Trophoblast cell (in vitro differentiated cells and primary cell): ENCODE results near the gene PCNT.

ENCODE experiments used
- DNase-seq, 2 donors: peaks; one replicate each; pipeline ENCODE4 v3.0.0-alpha.2; 2016
- H2AFZ ChIP-seq: 2 replicates; pipeline ENCODE4 v1.6.1; 2013; ENCODE audit warnings: low read length, moderate library complexity, mild to moderate bottlenecking; ENCODE audit not compliant: insufficient read depth, poor library complexity
- H2AK5ac ChIP-seq: 2 replicates; pipeline ENCODE4 v1.6.1; 2013; ENCODE audit warnings: mild to moderate bottlenecking, low read length
- H2BK120ac ChIP-seq: 2 replicates; pipeline ENCODE4 v1.6.1; 2013; ENCODE audit warnings: low read length, mild to moderate bottlenecking, moderate library complexity; ENCODE audit not compliant: insufficient read depth, poor library complexity
- H2BK12ac ChIP-seq: 2 replicates; pipeline ENCODE4 v1.6.1; 2013; ENCODE audit warnings: mild to moderate bottlenecking, low read length, moderate library complexity
- H2BK5ac ChIP-seq: 2 replicates; pipeline ENCODE4 v1.6.1; 2013; ENCODE audit warnings: low read length, low read depth, moderate library complexity, mild to moderate bottlenecking; ENCODE audit not compliant: poor library complexity
- H3K14ac ChIP-seq: 2 replicates; pipeline ENCODE4 v1.6.1; 2013; ENCODE audit warnings: mild to moderate bottlenecking, low read length
- H3K18ac ChIP-seq: 2 replicates; pipeline ENCODE4 v1.6.1; 2013; ENCODE audit warnings: mild to moderate bottlenecking, low read length
- H3K23ac ChIP-seq: 2 replicates; pipeline ENCODE4 v1.6.1; 2013; ENCODE audit warnings: low read length
- H3K27ac ChIP-seq: 2 replicates; pipeline ENCODE4 v1.5.1; 2013; ENCODE audit warnings: low read depth, mild to moderate bottlenecking, inconsistent platforms, low read length, moderate library complexity
- H3K27me3 ChIP-seq: 2 replicates; pipeline ENCODE4 v1.6.1; 2013; ENCODE audit warnings: inconsistent platforms, mild to moderate bottlenecking, low read length, moderate library complexity; ENCODE audit not compliant: insufficient read depth
- H3K36me3 ChIP-seq, 2 experiments: 1 replicate in 1 of 2; 2 replicates in 1 of 2; pipeline ENCODE4 v1.6.1; 2013; ENCODE audit warnings: low read length in 2 of 2, mild to moderate bottlenecking in 2 of 2, moderate library complexity in 1 of 2; ENCODE audit not compliant: insufficient read depth in 2 of 2, control insufficient read depth in 1 of 2
- H3K4ac ChIP-seq: 2 replicates; pipeline ENCODE4 v1.6.1; 2013; ENCODE audit warnings: low read depth, mild to moderate bottlenecking, low read length, moderate library complexity
- H3K4me1 ChIP-seq, 2 experiments: 1 replicate in 1 of 2; 2 replicates in 1 of 2; pipeline ENCODE4 v1.6.1; 2013; ENCODE audit warnings: low read length in 2 of 2, mild to moderate bottlenecking in 2 of 2, moderate library complexity in 1 of 2; ENCODE audit not compliant: insufficient read depth in 2 of 2, control insufficient read depth in 1 of 2
- H3K4me2 ChIP-seq: 2 replicates; pipeline ENCODE4 v1.6.1; 2013; ENCODE audit warnings: inconsistent platforms, mild to moderate bottlenecking, low read length, moderate library complexity
- H3K4me3 ChIP-seq: 2 replicates; pipeline ENCODE4 v1.5.1; 2013; ENCODE audit warnings: mild to moderate bottlenecking, low read depth, low read length, inconsistent platforms
- H3K79me1 ChIP-seq: one replicate; pipeline ENCODE4 v1.6.1; 2013; ENCODE audit warnings: low read length
- H3K79me2 ChIP-seq: 2 replicates; pipeline ENCODE4 v1.6.1; 2013; ENCODE audit warnings: low read length, mild to moderate bottlenecking; ENCODE audit not compliant: control insufficient read depth, insufficient read depth, poor library complexity
- H3K9ac ChIP-seq: 2 replicates; pipeline ENCODE4 v1.6.1; 2013; ENCODE audit warnings: mild to moderate bottlenecking, low read length
- H3K9me3 ChIP-seq: 2 replicates; pipeline ENCODE4 v1.6.1; 2013; ENCODE audit warnings: low read depth, mild to moderate bottlenecking, control low read depth, inconsistent platforms, low read length; ENCODE audit not compliant: insufficient read depth
- H4K12ac ChIP-seq: 2 replicates; pipeline ENCODE4 v1.6.1; 2013; ENCODE audit warnings: low read depth, mild to moderate bottlenecking, low read length, moderate library complexity
- H4K8ac ChIP-seq: 2 replicates; pipeline ENCODE4 v1.6.1; 2013; ENCODE audit warnings: low read depth, mild to moderate bottlenecking, low read length, moderate library complexity
- H4K91ac ChIP-seq: one replicate; pipeline ENCODE4 v1.6.1; 2013; ENCODE audit warnings: low read depth, mild to moderate bottlenecking, low read length, moderate library complexity
- WGBS: extraction: QIAGEN DNeasy Blood & Tissue Kit; methylation state at CpG from one replicate; pipeline ENCODE4 v1.1.7; 2013; ENCODE audit warnings: missing lambda C conversion rate; ENCODE audit not compliant: insufficient read length, insufficient coverage; ENCODE audit errors: extremely low coverage; 5-methylcytosine and 5-hydroxymethylcytosine counted together

PCNT gene

GRCh38 chr21:46379105-46379504 is 55.1 kb downstream of the PCNT start:
- Histone ChIP-seq H3K79me2 (peaks cover 2% of the 10 kb centered on the region), H3K27me3 (no peaks in the 10 kb centered on the region), H3K79me1 (no peaks in the 10 kb centered on the region), H3K4me2 (no peak overlapping the region), H3K4me3 (peak overlapping the region; percentile 37), H2AK5ac (no peak overlapping the region), H4K12ac (no peak overlapping the region), H3K36me3 (peaks cover 17 to 27% of the 10 kb centered on the region in 2 experiments), H2BK5ac (no peak overlapping the region), H3K4me1 (peaks cover 2 to 3% of the 10 kb centered on the region in 2 experiments), H3K9me3 (peaks cover 6% of the 10 kb centered on the region), H4K8ac (no peak overlapping the region), H3K18ac (peak overlapping the region; percentile 9), H3K27ac (no peak overlapping the region), H4K91ac (no peak overlapping the region), H3K4ac (peak overlapping the region; percentile 2), H2AFZ (no peak overlapping the region), H2BK12ac (no peak overlapping the region), H3K14ac (no peak overlapping the region), H3K9ac (no peak overlapping the region), H3K23ac (no peak overlapping the region), H2BK120ac (no peak overlapping the region)
- no peak for DNase-seq
- no CpG with 5 or more reads among the region's 19 CpGs for WGBS

GRCh38 chr21:46379691-46380090 is 55.7 kb downstream of the PCNT start:
- Histone ChIP-seq H3K18ac (no peak overlapping the region), H3K79me1 (no peaks in the 10 kb centered on the region), H3K23ac (no peak overlapping the region), H3K79me2 (peaks cover 2% of the 10 kb centered on the region), H3K4me1 (peaks cover 2 to 3% of the 10 kb centered on the region in 2 experiments), H3K9me3 (peaks cover 10% of the 10 kb centered on the region), H2AFZ (no peak overlapping the region), H3K36me3 (peaks cover 23 to 29% of the 10 kb centered on the region in 2 experiments), H3K9ac (no peak overlapping the region), H4K8ac (no peak overlapping the region), H2BK120ac (no peak overlapping the region), H4K12ac (no peak overlapping the region), H3K27ac (no peak overlapping the region), H3K27me3 (no peaks in the 10 kb centered on the region), H2BK12ac (no peak overlapping the region), H2AK5ac (no peak overlapping the region), H2BK5ac (no peak overlapping the region), H3K4me3 (no peak overlapping the region), H3K4me2 (no peak overlapping the region), H3K4ac (peak overlapping the region; percentile 30), H3K14ac (no peak overlapping the region), H4K91ac (no peak overlapping the region)
- WGBS = no CpG with 5 or more reads among the region's 9 CpGs
- no peak for DNase-seq

- Histone ChIP-seq H3K4me1 (peaks cover 2 to 3% of the 10 kb centered on the region in 2 experiments), H2BK5ac (no peak overlapping the region), H3K9me3 (peaks cover 11% of the 10 kb centered on the region), H4K12ac (no peak overlapping the region), H3K18ac (no peak overlapping the region), H3K36me3 (peaks cover 27 to 34% of the 10 kb centered on the region in 2 experiments), H3K27ac (no peak overlapping the region), H2BK12ac (no peak overlapping the region), H4K91ac (no peak overlapping the region), H3K79me2 (peaks cover 2% of the 10 kb centered on the region), H3K9ac (no peak overlapping the region), H3K27me3 (no peaks in the 10 kb centered on the region), H3K4me2 (no peak overlapping the region), H3K4me3 (no peak overlapping the region), H2AK5ac (no peak overlapping the region), H2AFZ (no peak overlapping the region), H4K8ac (no peak overlapping the region), H3K4ac (no peak overlapping the region), H3K23ac (no peak overlapping the region), H3K14ac (no peak overlapping the region), H2BK120ac (no peak overlapping the region), H3K79me1 (no peaks in the 10 kb centered on the region)
- no peak for DNase-seq
- no CpG with 5 or more reads among the region's 5 CpGs for WGBS
Measured at GRCh38 chr21:46381541-46381940, 57.6 kb downstream of the PCNT start.

- H3K4ac ChIP-seq = no peak overlapping the region
- H3K27ac ChIP-seq = no peak overlapping the region
- H3K23ac ChIP-seq = no peak overlapping the region
- no peak overlapping the region for H4K91ac ChIP-seq
- H2AFZ ChIP-seq = no peak overlapping the region
- peak overlapping the region; percentile 28 for H3K4me3 ChIP-seq
- no peak overlapping the region for H2BK5ac ChIP-seq
- no peak overlapping the region for H3K9ac ChIP-seq
- H3K27me3 ChIP-seq = no peaks in the 10 kb centered on the region
- H3K36me3 ChIP-seq = peaks cover 49 to 51% of the 10 kb centered on the region in 2 experiments
- no peak overlapping the region for H3K14ac ChIP-seq
- WGBS = no CpG with 5 or more reads among the region's 24 CpGs
- no peak for DNase-seq
- no peak overlapping the region for H4K8ac ChIP-seq
- no peaks in the 10 kb centered on the region for H3K79me1 ChIP-seq
- no peak overlapping the region for H2BK12ac ChIP-seq
- H3K18ac ChIP-seq = no peak overlapping the region
- H3K4me1 ChIP-seq = no peaks in the 10 kb centered on the region
- no peak overlapping the region for H2AK5ac ChIP-seq
- H2BK120ac ChIP-seq = no peak overlapping the region
- H3K4me2 ChIP-seq = no peak overlapping the region
- H3K79me2 ChIP-seq = peaks cover 2% of the 10 kb centered on the region
- no peak overlapping the region for H4K12ac ChIP-seq
- peaks cover 13% of the 10 kb centered on the region for H3K9me3 ChIP-seq
Measured at GRCh38 chr21:46384556-46384955, 60.6 kb downstream of the PCNT start.
